Measurements from ENCODE around the gene CXCL3.
A peak's percentile ranks its signal among the peaks of the same experiment; 100 is the strongest.

Gene CXCL3

GRCh38 chr4:74012130-74012529 is 26.4 kb downstream of the CXCL3 start:
- no peak for DNase-seq

- no peak for DNase-seq
These were observed 29.2 kb downstream of the CXCL3 start for GRCh38 chr4:74009307-74009706.

GRCh38 chr4:74006009-74006476 is 32.4 kb downstream of the CXCL3 start:
- peak in 1 of 3 donors; percentile 41 for DNase-seq

GRCh38 chr4:74005528-74005927 is 33.0 kb downstream of the CXCL3 start:
- no peak for DNase-seq

- no peak for DNase-seq
These were observed 33.8 kb downstream of the CXCL3 start for GRCh38 chr4:74004668-74005067.

GRCh38 chr4:74000301-74000700 is 38.2 kb downstream of the CXCL3 start:
- DNase-seq, result no peak

- DNase-seq, result peak; percentile 27 to 53 (median 30)
These were observed 40.2 kb downstream of the CXCL3 start, which contains the start of gene CXCL5 for GRCh38 chr4:73998040-73999011. Gene CXCL5, minus strand, starts transcription at chr4:73998677. Its CDS starts 96 bp downstream, at chr4:73998581.

- DNase-seq, result no peak
These were observed 46.4 kb downstream of the CXCL3 start for GRCh38 chr4:73992050-73992449.

- DNase-seq, result no peak
These were observed 46.8 kb downstream of the CXCL3 start for GRCh38 chr4:73991742-73992000.

- peak in 1 of 3 donors; percentile 46 for DNase-seq
These were observed 47.3 kb downstream of the CXCL3 start for GRCh38 chr4:73990988-73991741.

GRCh38 chr4:73989928-73990327 is 48.6 kb downstream of the CXCL3 start:
- DNase-seq, result no peak

- no peak for DNase-seq
These were observed 49.5 kb downstream of the CXCL3 start for GRCh38 chr4:73989031-73989430.

- DNase-seq, result peak in 1 of 3 donors; percentile 39
These were observed 50.4 kb downstream of the CXCL3 start, which contains the start of gene PPBP for GRCh38 chr4:73988061-73988460. Gene PPBP, minus strand, starts transcription at chr4:73988190. Its CDS starts 87 bp downstream, at chr4:73988103.
